K562 (cell line): ENCODE measurements around the gene HOXD9. TPM values are rescaled to one million over a fixed set of nuclear protein-coding genes. Genes with fewer than 3 reads are reported as not detected.

Experiments
- ATAC-seq: fragments of 200-7000 bp; cut with Tn5 transposase; 3 replicates; pipeline ENCODE4 v1.9.1; 2020; ENCODE audit warnings: moderate library complexity
- BruUV-seq: library from RNA; stranded (reverse); fragments of 400-500 nt; replicated peaks from 2 replicates; lab custom pipeline; 2021; lab: Mats Ljungman, UMichigan
- CTCF ChIA-PET: fragments of 300-600 bp; formaldehyde crosslinking; extraction: SDS; loops from one replicate; lab custom pipeline; 2021; ENCODE audit warnings: low intra/inter-chr PET ratio; lab: Yijun Ruan, JAX
- POLR2A ChIA-PET: fragments of 300-600, 350-650 bp; sonication (Branson Sonifier 250); formaldehyde crosslinking; extraction: SDS; loops from one replicate; lab custom pipeline; 2021; ENCODE audit warnings: antibody characterized with exemption, inconsistent platforms; lab: Yijun Ruan, JAX
- DNase-seq, 4 experiments: peaks; one replicate each; pipeline versions ENCODE4 v3.0.0 to v3.0.0-alpha.2; 2011 to 2018; ENCODE audit warnings: low spot score in 3 of 4, mixed read lengths in 3 of 4; ENCODE audit errors: extremely low read depth in 1 of 4
- FAIRE-seq: peaks from 2 replicates; lab custom pipeline; 2011; peaks lifted over from hg19 to GRCh38; lab: Jason Lieb, UNC
- H2AFZ ChIP-seq: 2 replicates; pipeline ENCODE4 v1.6.0; 2011; ENCODE audit warnings: low read depth, low read length, control low read depth, inconsistent platforms
- H3K27ac ChIP-seq: fragments of 200-600 bp; 3 replicates; pipeline ENCODE4 v1.8.0; 2011; ENCODE audit warnings: low read depth, mild to moderate bottlenecking, control low read depth, inconsistent platforms, low read length, moderate library complexity, mixed read lengths; ENCODE audit errors: extremely low read depth
- H3K27me3 ChIP-seq, 2 experiments: fragments of 300-600 bp in 1 of 2; 2 replicates in 1 of 2; 3 replicates in 1 of 2; pipeline versions ENCODE4 v1.6.0 to v1.8.0; 2011; ENCODE audit warnings: inconsistent platforms in 2 of 2, low read length in 2 of 2, mild to moderate bottlenecking in 1 of 2, mixed read lengths in 1 of 2, moderate library complexity in 1 of 2; ENCODE audit not compliant: control insufficient read depth in 2 of 2, insufficient read depth in 2 of 2
- H3K36me3 ChIP-seq: fragments of 300-600 bp; 3 replicates; pipeline ENCODE4 v1.8.0; 2011; ENCODE audit warnings: mild to moderate bottlenecking, low read length, inconsistent platforms; ENCODE audit not compliant: control insufficient read depth, insufficient read depth
- H3K4me1 ChIP-seq, 2 experiments: fragments of 200-600 bp in 1 of 2; replicated peaks in 1 of 2; 2 replicates in 1 of 2; 3 replicates in 1 of 2; pipeline versions ENCODE4 v1.5.1 to v1.8.0; 2011; ENCODE audit warnings: inconsistent platforms in 2 of 2, low read length in 2 of 2, mild to moderate bottlenecking in 1 of 2, mixed read lengths in 1 of 2, moderate library complexity in 1 of 2; ENCODE audit not compliant: control insufficient read depth in 2 of 2, insufficient read depth in 2 of 2
- H3K4me2 ChIP-seq: 2 replicates; pipeline ENCODE4 v1.6.1; 2011; ENCODE audit warnings: low read length, control low read depth, inconsistent platforms, mixed read lengths; ENCODE audit not compliant: insufficient read depth
- H3K4me3 ChIP-seq: fragments of 200-600 bp; sonication (generic), shearing (Covaris generic); 2 replicates; pipeline ENCODE4 v1.5.1; 2016; ENCODE audit warnings: control low read depth, inconsistent platforms
- H3K79me2 ChIP-seq: fragments of 200-600 bp; 3 replicates; pipeline ENCODE4 v1.8.0; 2011; ENCODE audit warnings: low read length, inconsistent platforms; ENCODE audit not compliant: control insufficient read depth, insufficient read depth
- H3K9ac ChIP-seq, 2 experiments: 2 replicates each; pipeline versions ENCODE4 v1.6.0 to v1.6.1; 2011; ENCODE audit warnings: low read depth in 2 of 2, low read length in 2 of 2, control low read depth in 1 of 2, inconsistent platforms in 1 of 2, mild to moderate bottlenecking in 1 of 2, mixed read lengths in 1 of 2; ENCODE audit not compliant: insufficient read depth in 1 of 2
- H3K9me1 ChIP-seq: one replicate; pipeline ENCODE4 v1.6.0; 2011; ENCODE audit warnings: inconsistent platforms, mild to moderate bottlenecking, low read length, moderate library complexity; ENCODE audit not compliant: control insufficient read depth, insufficient read depth
- H3K9me3 ChIP-seq: replicated peaks from 2 replicates; pipeline ENCODE4 v1.5.1; 2011; ENCODE audit warnings: low read depth, low read length, inconsistent platforms; ENCODE audit not compliant: control insufficient read depth, insufficient read depth
- H4K20me1 ChIP-seq: replicated peaks from 2 replicates; pipeline ENCODE4 v1.6.1; 2011; ENCODE audit warnings: low read length, inconsistent platforms, mixed read lengths; ENCODE audit not compliant: control insufficient read depth, insufficient read depth
- AFF1 ChIP-seq, 2 experiments: fragments of 450-650 bp; IDR thresholded peaks; 2 replicates each; pipeline ENCODE4 v1.6.1; 2018; ENCODE audit warnings: mild to moderate bottlenecking in 2 of 2, low read depth in 1 of 2; ENCODE audit not compliant: partially characterized antibody in 2 of 2
- ATF2 ChIP-seq: sonication (generic); formaldehyde crosslinking; IDR thresholded peaks from 2 replicates; pipeline ENCODE4 v1.8.1; 2022; ENCODE audit warnings: missing genetic modification reagents
- HMG20B ChIP-seq: fragments of 250-450 bp; sonication (Bioruptor Pico); IDR thresholded peaks from 2 replicates; pipeline ENCODE4 v1.5.0; 2021; ENCODE audit warnings: mild to moderate bottlenecking
- KLF1 ChIP-seq: fragments of 450-650 bp; IDR thresholded peaks from 2 replicates; pipeline ENCODE4 v1.6.1; 2016; ENCODE audit warnings: missing genetic modification characterization, missing compliant biosample characterization
- KLF13 ChIP-seq: fragments of 450-650 bp; IDR thresholded peaks from 2 replicates; pipeline ENCODE4 v1.6.1; 2016; ENCODE audit warnings: missing genetic modification characterization, low read depth, mild to moderate bottlenecking, missing compliant biosample characterization, moderate library complexity, borderline replicate concordance
- KLF16 ChIP-seq: IDR thresholded peaks from 2 replicates; pipeline ENCODE4 v1.6.1; 2016; ENCODE audit warnings: antibody characterized with exemption
- NCOA6 ChIP-seq: fragments of 450-650 bp; IDR thresholded peaks from 2 replicates; pipeline ENCODE4 v1.6.1; 2017; ENCODE audit warnings: mild to moderate bottlenecking
- NFIX ChIP-seq: fragments of 250-450 bp; sonication (Bioruptor Pico); IDR thresholded peaks from 2 replicates; pipeline ENCODE4 v1.4.0; 2020; ENCODE audit warnings: low read depth, mild to moderate bottlenecking, moderate library complexity
- NKRF ChIP-seq: fragments of 450-650 bp; IDR thresholded peaks from 2 replicates; pipeline ENCODE4 v1.6.1; 2016; ENCODE audit warnings: borderline replicate concordance
- POLR3G ChIP-seq: IDR thresholded peaks from 2 replicates; pipeline ENCODE4 v1.6.1; 2011; ENCODE audit not compliant: insufficient read length, insufficient replicate concordance; ENCODE audit errors: extremely low read depth
- TAF1 ChIP-seq: IDR thresholded peaks from 2 replicates; pipeline ENCODE4 v1.6.1; 2011; ENCODE audit warnings: mild to moderate bottlenecking, low read length, moderate library complexity; ENCODE audit not compliant: insufficient read depth, control insufficient read depth, severe bottlenecking; ENCODE audit errors: extremely low read depth
- ZEB2 ChIP-seq: fragments of 450-650 bp; IDR thresholded peaks from 2 replicates; pipeline ENCODE4 v1.6.1; 2016
- ZNF165 ChIP-seq: fragments of 250-450 bp; sonication (Bioruptor Pico); IDR thresholded peaks from 2 replicates; pipeline ENCODE4 v1.4.0; 2020; ENCODE audit warnings: borderline replicate concordance
- ZNF217 ChIP-seq: sonication (generic); formaldehyde crosslinking; IDR thresholded peaks from 2 replicates; pipeline ENCODE4 v1.8.0; 2022; ENCODE audit warnings: mild to moderate bottlenecking, missing genetic modification reagents
- ZNF24 ChIP-seq: fragments of 450-650 bp; IDR thresholded peaks from 2 replicates; pipeline ENCODE4 v1.6.1; 2016
- WGBS: fragments of 100-300 bp; shearing (Covaris generic); methylation state at CpG from one replicate; pipeline ENCODE4 v1.1.6; 2016; ENCODE audit warnings: low coverage, mixed read lengths; ENCODE audit not compliant: insufficient coverage; ENCODE audit errors: missing lambda C conversion rate; 5-methylcytosine and 5-hydroxymethylcytosine counted together
- in situ Hi-C: fragments of 300-500 bp; cut with MboI; formaldehyde crosslinking; loops from 4 replicates; pipeline ENCODE4 v1.15.0; 2018; ENCODE audit warnings: inconsistent platforms, mixed read lengths
- intact Hi-C: fragments of 100-400 bp; cut with micrococcal nuclease; formaldehyde crosslinking; loops from 2 replicates; pipeline ENCODE4 v1.14.2; 2022
- polyA plus RNA-seq, 8 experiments: library from polyadenylated mRNA; depleted of rRNA in 4 of 8; stranded (reverse) in 5 of 8; unstranded in 3 of 8; fragments of >200 nt; fragmentation: Nextera tagmentation in 2 of 8; fragmentation: Illumina TruSeq in 1 of 8; extraction: Ambion mirVana in 2 of 8; extraction: Trizol in 1 of 8; gene quantifications; 2 replicates each; pipeline versions ENCODE4 v1.2.1 to v1.2.3, GENCODE V29; 2011 to 2014; ENCODE audit warnings: inconsistent platforms in 1 of 8, missing spikeins in 1 of 8
- total RNA-seq, 7 experiments: library from RNA; depleted of rRNA in 6 of 7; stranded (reverse); fragments of >200 nt in 6 of 7; fragmentation: Illumina TruSeq in 2 of 7; extraction: Trizol in 2 of 7; gene quantifications; 2 replicates each; pipeline versions ENCODE4 v1.2.1 to v1.2.3, GENCODE V29; 2011 to 2021; ENCODE audit warnings: low replicate concordance in 1 of 7

The HOXD9 gene
- total and polyA plus RNA-seq, 9 of the 15 experiments (the other 6 are each of a cell fraction or from before 2014, with no cell fraction given), result not detected

DNA sequence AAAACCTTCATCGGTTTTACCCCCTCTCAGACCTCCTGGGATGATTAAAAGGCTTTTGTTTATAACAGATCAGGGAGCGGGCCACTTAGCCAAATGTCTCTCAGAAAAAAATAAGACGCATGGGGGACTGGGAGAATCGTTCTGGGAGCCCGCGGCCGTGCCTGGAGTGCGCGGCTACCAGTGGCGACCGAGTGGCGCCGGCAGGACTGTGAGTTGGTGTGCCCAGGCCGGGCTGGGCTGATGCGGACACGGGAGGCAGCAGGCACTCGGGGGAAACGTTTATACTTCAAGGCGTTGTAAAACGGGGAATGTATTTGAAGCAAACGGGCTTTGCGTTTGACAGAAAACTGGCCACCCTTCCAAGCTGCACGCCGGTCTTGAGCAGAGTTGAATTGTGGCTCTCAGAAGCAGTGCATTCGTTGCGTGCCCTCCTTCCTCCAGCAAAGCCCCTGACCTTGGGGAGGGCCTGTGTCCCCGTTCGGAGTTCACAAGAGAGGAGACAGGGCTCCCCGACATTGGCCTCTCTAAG, 10.6 kb upstream of the HOXD9 start:
- Histone ChIP-seq H3K9me3 (no peaks in the 10 kb centered on the region), H4K20me1 (no peaks in the 10 kb centered on the region), H3K79me2 (no peaks in the 10 kb centered on the region), H3K36me3 (no peaks in the 10 kb centered on the region), H3K9me1 (no peaks in the 10 kb centered on the region), H3K27ac (no peak overlapping the region), H3K27me3 (peaks cover 53 to 57% of the 10 kb centered on the region in 2 experiments), H3K4me1 (peaks cover 0 to 17% of the 10 kb centered on the region in 2 experiments; a peak in 1 of 5 replicates), H2AFZ (no peak overlapping the region), H3K4me2 (no peak overlapping the region), H3K9ac (no peak overlapping the region), H3K4me3 (no peak overlapping the region)
- BruUV-seq, result no TSS peak
- no peak for ATAC-seq
- in situ Hi-C loops (no loop called here), intact Hi-C loops (no loop called here)
- ChIA-PET POLR2A (interaction anchor here (0.5 kb wide), 1 partner anchor 1299 kb away, joined by 4 read pairs; no protein-coding TSS in a partner anchor), CTCF (interaction anchor here (0.8 kb wide), 1 partner anchor 526 kb away, joined by 3 read pairs; no protein-coding TSS in a partner anchor)
- WGBS, result 28% methylated on average over 27 of the region's 29 CpGs
- FAIRE-seq, result no peak
- no peak for DNase-seq
- no peak for TF ChIP-seq TAF1
- TF ChIP-seq ZNF24, result no peak
- no peak for TF ChIP-seq KLF1 (tag)
- no peak for TF ChIP-seq KLF16
- TF ChIP-seq NCOA6, result no peak
- no peak for TF ChIP-seq ZNF217 (CRISPR knock-in tag)
- TF ChIP-seq NFIX (CRISPR knock-in tag), result no peak
- no peak for TF ChIP-seq ZEB2
- TF ChIP-seq AFF1 (IDR thresholded peaks at IDR 0.05; ENCODE audit: low read depth in 1 of 2, partially characterized antibody in 2 of 2), result no peak
- TF ChIP-seq NKRF, result no peak
- TF ChIP-seq HMG20B (CRISPR knock-in tag), result no peak
- no peak for TF ChIP-seq ZNF165 (CRISPR knock-in tag)
- no peak for TF ChIP-seq ATF2 (CRISPR knock-in tag)
- no peak for TF ChIP-seq KLF13 (tag)
- TF ChIP-seq POLR3G, result no peak
